LNCAP (cell line): Measurements from ENCODE around the gene DNAJB13.

Source experiments
- CTCF ChIP-seq: fragments of 450-650 bp; IDR thresholded peaks from 2 replicates; pipeline ENCODE4 v1.5.1; 2017; ENCODE audit warnings: mild to moderate bottlenecking

DNAJB13 gene

GRCh38 chr11:74019104-74019738 is 68.4 kb downstream of the DNAJB13 start:
- TF ChIP-seq CTCF, result no peak

- no peak for TF ChIP-seq CTCF
Observed at GRCh38 chr11:74019860-74020259, 69.0 kb downstream of the DNAJB13 start.
